ENCODE data around the gene TRIOBP. TPM values are rescaled to one million over a fixed set of nuclear protein-coding genes. Genes with fewer than 3 reads are reported as not detected.

The TRIOBP gene
- total and polyA plus RNA-seq, 2 of the 13 experiments (the other 11 are each of a cell fraction or from before 2014, with no cell fraction given), result 6.1 to 15.4 TPM

DNA sequence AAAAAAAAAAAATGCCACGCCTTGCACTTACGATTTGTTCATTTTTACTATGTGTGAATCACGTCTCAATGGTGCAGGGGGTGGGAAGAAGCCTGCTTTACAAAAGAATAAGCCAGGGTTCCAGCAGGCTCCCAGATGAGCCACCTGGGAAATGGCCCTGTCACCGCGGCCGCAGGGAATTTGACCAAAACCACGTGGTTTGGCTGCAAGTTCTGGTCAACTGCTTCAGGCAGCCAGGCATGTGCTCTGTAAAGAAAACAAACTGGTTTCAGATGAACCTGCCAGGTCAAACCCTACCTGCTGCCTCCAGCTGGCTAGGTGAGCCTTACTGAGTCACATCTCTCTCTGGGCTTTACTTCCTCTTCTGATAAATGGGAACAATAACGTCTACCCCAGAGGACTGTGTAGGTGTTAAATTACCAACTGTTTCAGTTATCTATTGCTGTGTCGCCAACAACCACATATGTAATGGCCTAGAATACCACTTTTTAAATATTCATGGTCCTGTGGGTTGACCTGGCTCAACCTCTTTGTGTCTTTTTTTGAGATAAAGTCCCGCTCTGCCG lies 80.4 kb downstream of the TRIOBP start (continued):
- no peak for TF ChIP-seq PATZ1 (CRISPR knock-in tag; IDR thresholded peaks at IDR 0.05)
- no peak for TF ChIP-seq ETV6 (CRISPR knock-in tag; conservative IDR thresholded peaks at IDR 0.05)
- no peak for TF ChIP-seq EP300 (IDR thresholded peaks at IDR 0.05; ENCODE audit: low read depth in 2 of 2, low read length in 2 of 2)
- no peak for TF ChIP-seq EP300 (CRISPR knock-in tag; IDR thresholded peaks at IDR 0.05; ENCODE audit: borderline replicate concordance)
- TF ChIP-seq, protein P1, sequence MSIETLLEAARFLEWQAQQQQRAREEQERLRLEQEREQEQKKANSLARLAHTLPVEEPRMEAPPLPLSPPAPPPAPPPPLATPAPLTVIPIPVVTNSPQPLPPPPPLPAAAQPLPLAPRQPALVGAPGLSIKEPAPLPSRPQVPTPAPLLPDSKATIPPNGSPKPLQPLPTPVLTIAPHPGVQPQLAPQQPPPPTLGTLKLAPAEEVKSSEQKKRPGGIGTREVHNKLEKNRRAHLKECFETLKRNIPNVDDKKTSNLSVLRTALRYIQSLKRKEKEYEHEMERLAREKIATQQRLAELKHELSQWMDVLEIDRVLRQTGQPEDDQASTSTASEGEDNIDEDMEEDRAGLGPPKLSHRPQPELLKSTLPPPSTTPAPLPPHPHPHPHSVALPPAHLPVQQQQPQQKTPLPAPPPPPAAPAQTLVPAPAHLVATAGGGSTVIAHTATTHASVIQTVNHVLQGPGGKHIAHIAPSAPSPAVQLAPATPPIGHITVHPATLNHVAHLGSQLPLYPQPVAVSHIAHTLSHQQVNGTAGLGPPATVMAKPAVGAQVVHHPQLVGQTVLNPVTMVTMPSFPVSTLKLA (IDR thresholded peaks at IDR 0.05), result peak; percentile 69
- no peak for TF ChIP-seq SUZ12 (IDR thresholded peaks at IDR 0.05; ENCODE audit: low read depth, low read length)
- TF ChIP-seq GABPB1 (CRISPR knock-in tag; IDR thresholded peaks at IDR 0.05), result no peak
- TF ChIP-seq, protein P2, sequence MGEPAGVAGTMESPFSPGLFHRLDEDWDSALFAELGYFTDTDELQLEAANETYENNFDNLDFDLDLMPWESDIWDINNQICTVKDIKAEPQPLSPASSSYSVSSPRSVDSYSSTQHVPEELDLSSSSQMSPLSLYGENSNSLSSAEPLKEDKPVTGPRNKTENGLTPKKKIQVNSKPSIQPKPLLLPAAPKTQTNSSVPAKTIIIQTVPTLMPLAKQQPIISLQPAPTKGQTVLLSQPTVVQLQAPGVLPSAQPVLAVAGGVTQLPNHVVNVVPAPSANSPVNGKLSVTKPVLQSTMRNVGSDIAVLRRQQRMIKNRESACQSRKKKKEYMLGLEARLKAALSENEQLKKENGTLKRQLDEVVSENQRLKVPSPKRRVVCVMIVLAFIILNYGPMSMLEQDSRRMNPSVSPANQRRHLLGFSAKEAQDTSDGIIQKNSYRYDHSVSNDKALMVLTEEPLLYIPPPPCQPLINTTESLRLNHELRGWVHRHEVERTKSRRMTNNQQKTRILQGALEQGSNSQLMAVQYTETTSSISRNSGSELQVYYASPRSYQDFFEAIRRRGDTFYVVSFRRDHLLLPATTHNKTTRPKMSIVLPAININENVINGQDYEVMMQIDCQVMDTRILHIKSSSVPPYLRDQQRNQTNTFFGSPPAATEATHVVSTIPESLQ (CRISPR knock-in tag; conservative IDR thresholded peaks at IDR 0.05), result no peak
- TF ChIP-seq PAX8 (CRISPR knock-in tag; IDR thresholded peaks at IDR 0.05; ENCODE audit: borderline replicate concordance), result no peak
- TF ChIP-seq MIXL1 (CRISPR knock-in tag; IDR thresholded peaks at IDR 0.05), result no peak
- no peak for TF ChIP-seq ZBTB20 (CRISPR knock-in tag; IDR thresholded peaks at IDR 0.05; ENCODE audit: borderline replicate concordance, low read depth)
- no peak for TF ChIP-seq SP1 (IDR thresholded peaks at IDR 0.05)
- TF ChIP-seq SP1 (CRISPR knock-in tag; IDR thresholded peaks at IDR 0.05), result no peak
- TF ChIP-seq CENPX (CRISPR knock-in tag; IDR thresholded peaks at IDR 0.05), result no peak
- no peak for TF ChIP-seq ZNF225 (CRISPR knock-in tag; IDR thresholded peaks at IDR 0.05)
- peak; percentile 66; the same call in 1 of the 2 replicates for TF ChIP-seq SAP130 (CRISPR knock-in tag; IDR thresholded peaks at IDR 0.05; ENCODE audit: low read depth)
- TF ChIP-seq TFDP1 (CRISPR knock-in tag; IDR thresholded peaks at IDR 0.05; ENCODE audit: borderline replicate concordance), result peak; percentile 45; the same call in 1 of the 2 replicates
- TF ChIP-seq ZNF253 (CRISPR knock-in tag; IDR thresholded peaks at IDR 0.05; ENCODE audit: borderline replicate concordance), result no peak
- TF ChIP-seq HDAC6 (IDR thresholded peaks at IDR 0.05; ENCODE audit: low read depth, low read length), result no peak
- TF ChIP-seq POLR2G (IDR thresholded peaks at IDR 0.05; ENCODE audit: low read depth, low read length), result peak; percentile 40; the same call in 1 of the 2 replicates
- peak; percentile 94 for TF ChIP-seq ZNF629 (CRISPR knock-in tag; conservative IDR thresholded peaks at IDR 0.05)
- no peak for TF ChIP-seq ATM (IDR thresholded peaks at IDR 0.05; ENCODE audit: borderline replicate concordance)
- TF ChIP-seq, protein P3, sequence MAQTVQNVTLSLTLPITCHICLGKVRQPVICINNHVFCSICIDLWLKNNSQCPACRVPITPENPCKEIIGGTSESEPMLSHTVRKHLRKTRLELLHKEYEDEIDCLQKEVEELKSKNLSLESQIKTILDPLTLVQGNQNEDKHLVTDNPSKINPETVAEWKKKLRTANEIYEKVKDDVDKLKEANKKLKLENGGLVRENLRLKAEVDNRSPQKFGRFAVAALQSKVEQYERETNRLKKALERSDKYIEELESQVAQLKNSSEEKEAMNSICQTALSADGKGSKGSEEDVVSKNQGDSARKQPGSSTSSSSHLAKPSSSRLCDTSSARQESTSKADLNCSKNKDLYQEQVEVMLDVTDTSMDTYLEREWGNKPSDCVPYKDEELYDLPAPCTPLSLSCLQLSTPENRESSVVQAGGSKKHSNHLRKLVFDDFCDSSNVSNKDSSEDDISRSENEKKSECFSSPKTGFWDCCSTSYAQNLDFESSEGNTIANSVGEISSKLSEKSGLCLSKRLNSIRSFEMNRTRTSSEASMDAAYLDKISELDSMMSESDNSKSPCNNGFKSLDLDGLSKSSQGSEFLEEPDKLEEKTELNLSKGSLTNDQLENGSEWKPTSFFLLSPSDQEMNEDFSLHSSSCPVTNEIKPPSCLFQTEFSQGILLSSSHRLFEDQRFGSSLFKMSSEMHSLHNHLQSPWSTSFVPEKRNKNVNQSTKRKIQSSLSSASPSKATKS (CRISPR knock-in tag; IDR thresholded peaks at IDR 0.05), result no peak
